Medulla oblongata (tissue), 1 donor: ENCODE data around the gene RCOR3.
A peak's percentile ranks its signal among the peaks of the same experiment; 100 is the strongest.
"Not testable (repeated sequence)": the region's sequence is repeated elsewhere in the genome, so short reads cannot be mapped to it uniquely, and the experiment has no call there.

Experiments
- DNase-seq: peaks from one replicate; pipeline ENCODE4 v3.0.0-alpha.2; 2015; ENCODE audit errors: extremely low spot score

Gene RCOR3

DNA sequence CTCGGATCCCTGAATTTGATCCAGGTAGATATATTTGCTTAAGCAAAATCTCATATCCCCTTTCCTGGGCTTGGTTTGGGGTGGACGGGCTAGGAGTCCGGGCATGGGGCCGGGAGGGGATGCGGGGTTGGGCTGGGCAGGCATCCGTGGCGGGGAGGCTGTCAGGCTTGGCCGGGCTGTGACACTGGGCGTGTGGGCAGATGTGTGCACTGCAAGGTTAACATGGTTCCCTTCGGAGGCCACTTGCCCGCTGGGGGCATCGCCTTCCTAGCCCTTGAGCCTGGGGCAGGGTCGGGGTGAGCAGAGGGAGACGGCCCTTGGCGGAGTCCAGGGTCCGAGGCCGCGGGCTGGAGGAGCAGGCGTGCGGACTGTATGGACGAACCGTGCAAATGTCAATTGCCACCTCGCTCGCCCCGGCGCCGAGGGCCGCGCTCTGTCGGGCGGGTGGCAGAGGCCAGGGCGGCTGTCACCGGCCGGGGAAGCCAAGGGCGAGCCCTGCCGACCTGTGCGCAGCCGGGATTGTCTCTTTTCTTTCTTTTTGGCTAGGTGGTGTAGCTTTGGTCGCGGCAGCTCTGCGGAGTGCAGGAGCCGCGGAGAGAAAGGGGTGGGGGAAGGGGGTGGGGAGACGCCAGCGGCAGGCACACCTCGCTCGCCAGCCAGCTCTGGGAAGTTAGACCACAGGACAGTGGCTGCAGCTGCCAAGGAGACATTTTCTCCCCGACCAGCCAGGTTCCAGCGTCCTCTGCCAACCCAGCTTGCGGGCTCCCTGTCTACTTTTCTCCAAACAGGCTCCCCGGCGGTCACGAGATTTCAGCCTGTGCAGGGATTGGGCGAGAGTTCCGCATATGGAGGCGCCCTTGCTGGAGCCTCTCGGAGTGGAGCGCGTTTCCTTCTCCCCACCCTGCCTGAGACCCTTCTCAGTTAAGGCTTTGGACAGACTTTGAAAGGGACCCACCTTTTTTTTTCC, 1.3 kb downstream of the RCOR3 start:
- DNase-seq = peak; percentile 92

DNA sequence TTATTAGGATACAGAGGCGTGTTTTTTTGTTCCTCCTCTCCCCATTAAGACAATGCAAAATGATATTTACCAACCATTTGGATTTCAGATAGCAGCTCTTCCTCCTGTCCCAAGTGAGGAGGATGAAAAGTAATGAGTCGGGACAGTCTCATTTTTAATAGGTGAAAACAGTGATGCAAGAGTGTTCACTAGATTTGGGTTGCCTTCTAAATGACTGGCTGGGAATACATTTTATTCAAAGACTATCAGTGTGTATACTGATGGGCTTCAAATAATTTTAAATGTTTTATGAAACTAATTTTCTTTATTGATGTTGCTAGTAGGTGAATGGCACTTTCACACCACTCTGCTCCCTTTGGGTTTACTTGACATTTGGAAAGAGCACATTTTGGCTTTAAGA, 2.1 kb downstream of the RCOR3 start:
- DNase-seq = peak; percentile 10

DNA sequence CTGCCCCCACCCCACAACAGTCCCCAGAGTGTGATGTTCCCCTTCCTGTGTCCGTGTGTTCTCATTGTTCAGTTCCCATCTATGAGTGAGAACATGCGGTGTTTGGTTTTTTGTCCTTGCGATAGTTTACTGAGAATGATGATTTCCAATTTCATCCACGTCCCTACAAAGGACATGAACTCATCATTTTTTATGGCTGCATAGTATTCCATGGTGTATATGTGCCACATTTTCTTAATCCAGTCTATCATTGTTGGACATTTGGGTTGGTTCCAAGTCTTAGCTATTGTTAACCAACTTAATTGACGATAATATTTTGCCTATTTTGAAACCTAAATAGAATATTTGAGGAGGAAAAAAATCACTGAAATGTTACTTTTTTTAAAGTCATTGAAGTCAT, 3.9 kb downstream of the RCOR3 start:
- not testable (repeated sequence) for DNase-seq

DNA sequence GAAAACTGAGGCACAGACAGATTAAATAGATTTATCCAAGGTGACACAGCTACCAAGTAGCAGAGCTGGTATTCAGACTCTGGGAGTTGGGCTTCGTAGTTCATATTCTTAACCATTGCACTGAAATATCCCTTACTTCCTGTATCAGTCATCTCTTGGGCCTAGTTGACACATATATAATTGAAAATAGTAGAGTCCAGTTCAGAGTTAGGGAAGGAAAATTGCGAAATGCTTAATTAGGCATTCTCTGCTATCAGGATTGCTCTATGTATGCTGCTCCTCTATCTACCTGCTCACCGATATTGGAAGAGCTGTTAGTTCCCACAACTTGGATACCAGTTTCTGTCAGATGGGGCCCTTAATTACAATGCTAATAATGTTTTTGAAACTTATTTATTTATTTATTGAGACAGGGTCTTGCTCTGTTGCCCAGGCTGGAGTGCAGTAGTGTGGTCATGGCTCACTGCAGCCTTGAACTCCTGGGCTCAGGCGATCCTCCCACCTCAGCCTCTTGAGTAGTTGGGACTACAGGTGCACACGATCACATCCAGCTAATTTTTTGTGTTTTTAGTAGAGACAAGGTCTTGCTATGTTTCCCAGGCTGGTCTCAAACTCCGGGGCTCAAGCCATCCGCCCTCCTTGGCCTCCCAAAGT, 8.2 kb downstream of the RCOR3 start:
- no peak for DNase-seq

DNA sequence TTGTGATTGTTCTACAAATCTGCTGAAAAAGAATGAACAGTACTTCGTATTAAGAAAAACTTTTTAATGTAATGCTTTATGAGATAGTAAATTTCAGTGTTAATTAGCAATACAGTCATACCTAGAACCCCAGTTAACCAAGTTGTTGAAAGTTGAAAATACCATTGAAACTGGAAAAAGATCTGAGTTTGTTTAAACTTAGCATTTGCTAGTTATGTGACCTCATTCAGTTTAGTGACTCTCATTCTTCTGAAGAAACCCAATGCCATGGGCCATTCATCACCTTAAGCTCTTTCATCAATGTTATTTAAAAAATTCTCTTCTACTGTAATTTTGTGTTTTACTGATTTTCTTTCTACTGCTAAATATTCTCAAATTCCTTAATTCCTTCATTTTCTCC, 20.2 kb downstream of the RCOR3 start:
- no peak for DNase-seq

DNA sequence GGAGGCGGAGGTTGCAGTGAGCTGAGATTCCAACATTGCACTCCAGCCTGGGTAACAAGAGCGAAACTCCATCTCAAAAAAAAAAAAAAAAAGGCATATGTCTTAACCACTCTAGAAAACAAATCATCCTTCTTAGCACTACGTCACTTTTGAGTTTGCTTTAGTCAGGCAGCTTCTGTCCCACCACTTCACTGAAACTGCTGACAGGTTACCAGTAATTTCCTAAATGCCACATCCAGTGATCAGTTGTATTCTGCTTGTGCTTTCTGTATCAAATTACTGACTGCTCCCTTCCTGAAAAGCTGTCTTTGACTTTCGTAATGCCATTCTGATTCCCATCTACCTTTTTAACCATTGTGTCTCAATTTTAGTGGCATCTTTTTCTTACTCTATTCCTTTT, 21.7 kb downstream of the RCOR3 start:
- DNase-seq = no peak

DNA sequence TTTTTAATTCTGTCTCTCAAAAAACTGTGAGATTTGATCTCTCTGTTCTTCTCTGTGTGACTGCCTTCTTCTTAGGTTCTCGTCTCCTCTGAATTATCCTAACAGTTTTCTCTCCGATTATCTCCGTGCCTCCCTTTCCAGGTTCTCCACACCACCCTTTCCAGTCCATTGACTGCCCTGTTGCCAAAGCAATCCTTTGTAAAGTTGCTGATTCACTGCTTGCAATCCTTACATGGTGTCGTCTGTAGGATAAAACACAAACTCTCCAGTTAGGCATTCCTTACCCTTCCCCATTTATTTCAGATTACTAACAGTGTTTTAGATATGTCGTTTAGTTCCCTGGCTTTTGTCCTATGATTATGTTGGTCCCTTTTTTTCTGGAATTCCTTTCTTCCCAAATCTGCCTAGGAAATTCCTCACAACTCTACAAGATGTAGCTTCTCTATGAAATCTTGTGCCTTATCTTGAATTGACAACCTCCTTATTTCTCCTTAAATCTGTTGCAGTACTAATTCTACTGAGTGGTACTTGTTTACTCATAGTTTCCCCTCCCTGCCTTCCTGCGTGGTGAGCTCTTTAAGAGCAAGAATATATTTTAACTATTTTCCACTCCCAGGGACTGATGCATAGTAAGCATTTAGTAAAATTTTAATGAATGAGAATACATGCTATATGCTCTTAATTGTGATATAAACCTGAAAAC, 22.3 kb downstream of the RCOR3 start:
- peak; percentile 10 for DNase-seq

DNA sequence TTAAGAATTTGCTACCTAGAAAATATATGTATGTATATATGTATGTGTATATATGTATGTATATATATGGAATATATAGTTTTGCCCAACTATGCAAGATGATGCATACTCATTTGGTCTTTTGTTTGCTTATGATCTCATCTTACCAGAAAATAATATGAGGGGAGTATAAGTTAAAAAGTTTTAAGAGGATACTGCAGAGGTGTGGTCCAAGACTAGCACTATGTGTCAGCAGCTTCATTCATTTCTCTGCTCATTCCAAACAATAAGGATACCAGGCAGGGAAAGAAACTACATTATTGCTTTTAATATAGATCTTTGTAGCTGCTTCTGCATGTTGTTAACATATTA, 22.8 kb downstream of the RCOR3 start:
- no peak for DNase-seq

DNA sequence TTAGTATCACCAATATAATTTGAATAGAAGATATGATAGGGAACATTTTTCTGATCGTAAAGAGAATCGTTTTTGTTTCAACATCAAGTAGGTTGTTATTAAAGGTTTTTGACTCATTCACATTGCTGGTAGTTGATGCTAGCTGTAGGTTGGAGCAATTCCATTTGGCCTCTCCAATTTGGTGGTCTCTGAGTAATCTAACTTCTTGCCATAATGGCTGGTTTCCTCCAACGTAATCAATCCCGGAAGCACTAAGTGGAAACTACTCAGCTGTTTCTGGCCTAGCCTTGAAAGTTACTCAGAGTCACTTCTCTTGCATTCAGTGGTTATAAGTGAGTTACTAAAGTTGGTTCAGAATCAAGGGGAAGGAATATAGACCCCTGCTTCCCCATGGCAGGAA, 26.0 kb downstream of the RCOR3 start:
- DNase-seq = no peak

DNA sequence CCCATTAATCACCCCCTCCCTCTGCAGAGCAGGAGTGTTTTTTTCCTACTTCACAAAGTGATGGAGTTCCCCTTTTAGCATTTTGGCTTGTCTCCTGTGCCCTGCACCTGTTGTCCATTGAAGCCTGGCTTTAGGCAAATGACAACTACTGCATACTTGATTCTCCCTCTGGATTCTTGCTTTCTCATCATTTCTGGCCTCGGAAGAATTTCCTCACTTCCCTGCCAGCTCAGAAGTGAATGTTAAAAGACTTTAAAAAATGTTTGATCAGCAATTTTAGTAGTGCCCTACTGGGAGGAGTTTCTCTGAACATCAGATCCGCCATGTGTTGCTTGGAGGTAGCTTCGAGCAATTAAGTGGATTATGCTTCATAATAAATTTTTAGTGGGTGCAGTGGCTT, 28.1 kb downstream of the RCOR3 start:
- DNase-seq = no peak

DNA sequence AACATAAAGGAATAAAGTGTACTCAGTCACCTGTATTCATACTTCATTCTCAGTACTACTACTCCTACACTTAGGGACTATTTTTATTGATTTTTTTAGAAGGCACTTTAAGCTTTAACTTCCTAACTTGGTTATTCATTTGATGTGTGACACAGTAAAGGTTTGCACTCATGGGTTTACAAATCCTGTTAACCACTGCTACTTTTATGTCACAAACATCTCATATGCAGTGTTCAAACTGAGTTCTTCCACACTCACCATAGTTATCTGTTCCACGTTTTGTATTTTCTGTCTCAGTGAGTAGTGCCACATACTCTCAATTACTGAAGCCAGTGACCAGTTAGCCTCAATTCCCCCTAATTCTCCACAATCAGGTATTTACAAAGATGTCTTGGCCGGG, 33.2 kb downstream of the RCOR3 start:
- DNase-seq = no peak

DNA sequence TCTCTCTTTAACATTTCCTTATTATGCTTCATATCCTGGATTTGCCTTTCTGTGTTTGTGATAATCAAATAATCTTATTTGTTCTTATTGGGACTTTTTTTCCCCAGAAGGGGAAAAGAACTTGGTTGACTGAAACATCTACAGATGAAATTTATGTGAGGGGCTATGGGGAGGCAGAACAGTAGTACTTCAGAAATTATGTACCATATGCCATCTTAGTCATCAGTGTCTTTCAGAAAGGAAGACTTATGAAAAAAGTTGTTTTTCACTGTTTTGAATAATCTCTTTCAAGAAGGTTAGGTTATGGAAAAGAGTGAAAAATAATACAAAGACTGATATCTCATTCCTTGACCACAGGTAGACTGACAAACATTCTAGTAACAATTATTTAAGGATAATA, 37.2 kb downstream of the RCOR3 start:
- no peak for DNase-seq

DNA sequence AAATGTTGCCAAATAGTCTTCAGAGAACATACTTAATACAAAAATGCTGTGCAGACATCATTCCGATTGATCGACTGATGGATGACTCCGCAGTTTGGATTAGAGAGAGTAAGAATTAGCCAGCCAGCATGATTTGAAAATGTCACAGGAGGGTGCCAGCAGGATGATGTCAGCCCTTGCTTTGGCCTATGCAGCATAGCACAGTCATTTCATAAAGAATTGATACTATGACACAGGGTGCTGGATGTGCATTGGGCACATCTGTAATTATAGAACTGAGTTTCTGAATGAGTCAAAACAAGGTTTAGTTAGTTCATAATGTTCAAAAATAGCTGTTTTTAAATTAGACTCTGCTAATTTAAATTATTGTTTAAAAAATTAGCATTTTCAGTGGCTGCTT, 45.9 kb downstream of the RCOR3 start:
- no peak for DNase-seq

DNA sequence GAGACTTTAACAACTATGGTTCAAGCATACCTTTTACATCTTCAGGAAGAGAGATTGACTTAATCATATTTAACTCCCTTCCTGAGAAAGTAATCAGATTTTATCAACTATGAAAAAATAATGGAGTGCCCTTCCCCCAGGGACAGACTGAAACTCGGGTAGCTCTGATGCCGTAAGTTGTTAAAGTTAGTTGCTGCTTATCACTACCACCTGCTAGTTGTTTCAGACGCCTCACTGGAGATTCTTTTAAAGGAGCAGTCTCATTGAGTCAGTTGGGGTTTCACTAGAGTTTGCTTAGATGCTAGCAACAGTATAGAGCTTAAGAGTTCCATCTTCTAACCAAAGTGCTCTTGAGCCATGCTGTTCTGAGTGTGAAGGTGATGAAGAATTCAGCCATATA, 50.5 kb downstream of the RCOR3 start:
- no peak for DNase-seq

DNA sequence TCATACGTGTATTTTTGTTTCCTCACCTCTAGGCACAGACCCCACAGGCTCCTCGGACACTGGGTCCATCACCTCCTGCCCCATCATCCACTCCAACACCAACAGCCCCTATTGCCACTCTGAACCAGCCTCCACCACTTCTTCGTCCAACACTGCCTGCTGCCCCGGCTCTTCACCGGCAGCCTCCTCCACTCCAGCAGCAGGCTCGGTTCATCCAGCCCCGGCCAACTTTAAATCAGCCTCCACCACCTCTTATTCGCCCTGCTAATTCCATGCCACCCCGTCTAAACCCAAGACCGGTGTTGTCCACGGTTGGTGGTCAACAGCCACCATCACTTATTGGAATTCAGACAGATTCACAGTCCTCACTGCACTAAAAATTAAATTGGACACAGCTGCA, 54.2 kb downstream of the RCOR3 start:
- DNase-seq = no peak

DNA sequence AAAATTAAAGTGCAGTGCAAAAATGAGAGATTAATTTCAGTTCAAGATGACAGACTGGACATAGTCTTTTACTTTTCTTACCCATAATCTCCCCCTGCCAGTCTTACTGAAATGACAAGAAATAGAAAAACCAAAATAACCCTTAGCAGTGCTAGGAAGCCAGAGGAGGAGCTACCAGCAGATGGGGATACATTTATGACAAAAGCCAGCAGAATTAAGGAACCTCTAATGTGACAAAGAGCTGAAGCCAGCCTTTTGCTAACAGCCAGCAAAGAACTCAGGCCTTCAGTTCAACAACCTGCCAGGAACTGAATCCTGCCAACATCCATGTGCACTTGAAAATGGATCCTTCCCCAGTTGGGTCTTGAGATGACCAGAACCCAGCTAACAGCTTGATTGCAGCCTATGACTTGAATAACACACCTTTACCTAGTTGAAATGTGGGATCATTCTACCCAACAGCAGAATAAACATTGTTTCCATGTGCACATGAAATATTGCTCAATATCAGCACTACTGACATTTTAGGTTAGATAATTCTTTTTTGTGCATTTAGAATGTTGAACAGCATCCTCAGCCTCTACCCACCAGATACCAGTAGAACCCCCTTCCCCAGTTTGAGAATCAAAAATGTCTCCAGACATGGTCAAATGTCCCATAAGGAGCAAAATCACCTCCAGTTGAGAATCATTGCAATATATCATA, 59.6 kb downstream of the RCOR3 start:
- DNase-seq = no peak

DNA sequence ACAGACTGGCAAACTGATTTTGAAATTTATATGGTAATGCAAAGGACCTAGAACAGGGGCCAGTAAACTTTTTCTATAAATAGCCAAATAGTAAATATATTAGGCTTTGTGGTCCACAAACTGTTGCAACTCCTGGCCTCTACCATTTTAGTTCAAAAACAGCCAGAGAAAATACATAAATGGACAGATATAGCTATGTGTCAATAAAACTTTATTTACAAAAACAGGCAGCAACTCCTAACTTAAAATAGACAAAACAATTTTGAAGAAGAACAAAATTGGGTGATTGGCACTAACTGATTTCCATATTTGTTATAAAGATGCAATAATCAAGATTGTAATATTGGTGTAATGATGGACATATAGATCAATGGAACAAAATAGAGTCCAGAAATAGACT, 60.7 kb downstream of the RCOR3 start:
- DNase-seq = no peak

DNA sequence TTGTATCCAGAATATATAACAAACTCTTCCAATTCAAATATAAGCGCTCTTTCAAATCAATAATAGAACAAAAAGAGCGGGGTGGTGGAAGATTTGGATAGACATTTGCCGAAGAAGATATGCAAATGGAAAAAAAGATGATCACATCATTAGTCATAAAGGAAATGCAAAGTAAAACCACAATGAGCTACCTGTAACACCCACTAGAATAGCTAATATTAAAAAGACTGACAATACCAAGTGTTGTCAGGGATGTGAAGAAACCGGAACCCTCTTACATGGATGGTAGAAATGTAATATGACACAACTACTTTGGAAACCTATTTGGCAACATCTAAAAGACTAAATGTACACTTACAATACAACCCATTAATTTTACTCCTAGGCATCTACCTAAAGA, 61.8 kb downstream of the RCOR3 start:
- no peak for DNase-seq

DNA sequence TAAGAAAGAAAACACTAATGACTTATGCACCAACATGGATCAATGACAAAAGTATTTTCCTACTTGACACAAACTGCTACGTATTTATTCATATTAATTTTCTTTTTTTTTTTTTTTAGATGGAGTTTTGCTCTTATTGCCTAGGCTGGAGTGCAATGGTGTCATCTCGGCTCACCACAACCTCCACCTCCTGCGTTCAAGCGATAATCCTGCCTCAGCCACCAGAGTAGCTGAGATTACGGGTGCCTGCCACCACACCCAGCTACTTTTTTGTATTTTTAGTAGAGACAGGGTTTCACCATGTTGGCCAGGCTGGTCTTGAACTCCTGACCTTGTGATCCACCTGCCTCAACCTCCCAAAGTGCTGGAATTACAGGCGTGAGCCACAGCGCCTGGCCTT, 62.5 kb downstream of the RCOR3 start:
- not testable (repeated sequence) for DNase-seq

DNA sequence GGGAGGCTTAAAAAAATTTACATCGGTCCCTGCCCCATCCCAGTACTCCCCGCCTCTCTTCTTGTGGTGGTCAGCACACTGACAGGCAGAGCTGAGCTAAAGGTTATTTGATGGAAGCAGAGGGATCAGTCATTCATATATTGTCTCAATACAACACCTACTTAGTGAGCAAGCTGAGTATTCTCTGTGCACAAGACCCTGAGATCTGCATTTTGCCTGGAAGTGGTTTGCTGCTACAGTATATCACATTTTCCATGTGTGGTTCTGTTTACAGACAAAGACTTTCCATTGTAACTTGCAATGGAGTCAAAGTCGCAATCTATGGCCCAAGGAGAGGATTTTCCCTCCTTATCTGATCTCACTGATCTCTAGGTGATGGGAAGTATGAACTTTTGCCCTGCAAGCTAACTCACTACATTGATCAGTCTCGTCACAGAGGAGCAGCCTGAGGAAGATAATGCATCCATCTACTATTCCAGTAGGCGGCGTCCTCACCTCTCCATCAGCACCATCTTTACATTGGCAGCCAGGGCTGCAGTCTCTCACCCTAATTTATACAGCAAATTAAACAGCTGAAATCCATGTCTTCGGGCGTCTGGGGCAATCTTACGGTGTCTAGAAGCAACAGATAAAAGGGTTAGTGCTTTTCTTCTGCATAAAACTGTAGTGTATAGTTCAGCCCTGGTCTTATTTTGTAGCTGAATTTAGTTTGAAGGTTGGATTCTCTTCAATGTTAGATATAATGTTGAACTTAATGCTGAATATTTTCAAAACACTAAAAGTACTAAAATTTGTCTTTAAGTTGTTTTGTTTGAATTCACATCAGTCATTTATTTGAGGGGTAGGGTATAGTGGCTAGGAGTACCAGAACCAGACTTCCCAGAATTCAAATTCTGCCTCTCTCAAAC, 64.2 kb downstream of the RCOR3 start:
- DNase-seq = peak; percentile 64
